Measurements from ENCODE around the gene ELP2. TPM values are rescaled to one million over a fixed set of nuclear protein-coding genes. Genes with fewer than 3 reads are reported as not detected.

Gene ELP2
- total RNA-seq, 1 donor from 2014 or later: 60.2 TPM

DNA sequence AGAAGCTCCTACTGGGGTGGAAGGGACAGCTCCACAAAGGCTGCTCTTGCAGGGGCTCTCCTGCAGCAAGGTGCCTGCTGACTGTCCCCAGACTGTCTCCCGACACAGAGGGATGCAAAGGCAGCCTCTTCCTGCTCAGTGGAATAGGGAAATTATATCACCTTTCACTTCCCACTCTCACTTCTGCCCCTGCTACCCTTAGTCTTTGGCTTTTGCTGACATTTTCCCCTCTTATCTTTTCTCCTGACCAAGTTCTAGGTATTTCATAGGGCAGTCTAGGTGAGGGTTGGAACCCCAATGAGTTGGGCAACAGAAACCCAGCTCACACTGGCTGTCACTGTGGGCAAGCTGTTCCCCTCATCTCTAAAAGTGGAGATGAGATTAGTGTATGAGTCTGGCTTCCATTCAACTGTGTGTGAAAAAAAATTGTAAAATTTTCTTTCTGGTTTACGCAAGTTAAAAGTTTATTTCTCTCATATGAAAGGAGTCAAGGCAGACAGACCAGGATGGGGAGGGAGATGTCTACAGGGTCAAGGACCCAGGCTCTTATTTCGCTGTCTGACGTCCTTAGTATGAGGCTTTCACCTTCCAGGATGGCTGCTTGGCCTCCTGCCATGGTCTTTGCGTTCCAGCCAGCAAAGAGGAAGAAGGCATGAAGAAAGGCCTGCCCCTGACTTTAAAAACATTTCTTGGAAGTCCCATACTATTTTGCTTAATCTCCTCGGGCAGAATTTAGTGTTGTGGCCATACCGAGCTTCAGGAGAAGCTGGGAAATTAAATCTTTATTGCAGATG lies 50.1 kb downstream of the ELP2 start:
- H3K4me1 ChIP-seq: no peaks in the 10 kb centered on the region
- no peak overlapping the region for H3K4me3 ChIP-seq
- TF ChIP-seq POLR2A (IDR thresholded peaks at IDR 0.05) (no peak), POLR2AphosphoS5 (IDR thresholded peaks at IDR 0.05; ENCODE audit: insufficient read depth in 1 of 2, low read depth in 1 of 2) (no peak)
- TF ChIP-seq, protein P1, sequence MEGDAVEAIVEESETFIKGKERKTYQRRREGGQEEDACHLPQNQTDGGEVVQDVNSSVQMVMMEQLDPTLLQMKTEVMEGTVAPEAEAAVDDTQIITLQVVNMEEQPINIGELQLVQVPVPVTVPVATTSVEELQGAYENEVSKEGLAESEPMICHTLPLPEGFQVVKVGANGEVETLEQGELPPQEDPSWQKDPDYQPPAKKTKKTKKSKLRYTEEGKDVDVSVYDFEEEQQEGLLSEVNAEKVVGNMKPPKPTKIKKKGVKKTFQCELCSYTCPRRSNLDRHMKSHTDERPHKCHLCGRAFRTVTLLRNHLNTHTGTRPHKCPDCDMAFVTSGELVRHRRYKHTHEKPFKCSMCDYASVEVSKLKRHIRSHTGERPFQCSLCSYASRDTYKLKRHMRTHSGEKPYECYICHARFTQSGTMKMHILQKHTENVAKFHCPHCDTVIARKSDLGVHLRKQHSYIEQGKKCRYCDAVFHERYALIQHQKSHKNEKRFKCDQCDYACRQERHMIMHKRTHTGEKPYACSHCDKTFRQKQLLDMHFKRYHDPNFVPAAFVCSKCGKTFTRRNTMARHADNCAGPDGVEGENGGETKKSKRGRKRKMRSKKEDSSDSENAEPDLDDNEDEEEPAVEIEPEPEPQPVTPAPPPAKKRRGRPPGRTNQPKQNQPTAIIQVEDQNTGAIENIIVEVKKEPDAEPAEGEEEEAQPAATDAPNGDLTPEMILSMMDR (IDR thresholded peaks at IDR 0.05): no peak
- DNase-seq (ENCODE audit: extremely low spot score in 2 of 2): no peak
- H3K27me3 ChIP-seq: no peaks in the 10 kb centered on the region
- H3K9me3 ChIP-seq: no peaks in the 10 kb centered on the region
- intact Hi-C loops (cut with DNase I): no loop called here
- H3K36me3 ChIP-seq: peaks cover 0 to 15% of the 10 kb centered on the region in 2 donors
- H3K27ac ChIP-seq: peak overlapping the region; percentile 4

DNA sequence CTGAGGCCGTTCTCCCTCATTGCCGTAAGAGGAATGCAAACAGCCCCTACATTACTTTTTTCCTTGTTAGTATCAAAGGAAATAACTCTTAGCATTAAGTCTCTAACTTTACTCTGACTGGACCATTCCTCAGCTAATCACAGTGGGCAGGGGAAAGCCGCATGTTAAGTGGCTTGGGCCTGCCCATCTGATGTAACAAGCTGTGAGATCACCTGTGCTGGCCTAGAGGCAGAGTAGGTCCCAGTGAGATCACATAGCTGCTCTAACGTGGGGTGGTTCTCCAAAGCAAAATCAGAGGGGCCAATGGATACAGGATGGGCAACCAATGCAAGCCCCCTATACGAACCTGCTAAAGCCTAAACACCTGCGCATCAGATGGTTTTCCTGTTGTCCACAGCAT lies 51.7 kb downstream of the ELP2 start:
- DNase-seq (ENCODE audit: extremely low spot score in 2 of 2): no peak
- no peaks in the 10 kb centered on the region for H3K27me3 ChIP-seq
- TF ChIP-seq, protein P1 (IDR thresholded peaks at IDR 0.05): no peak
- TF ChIP-seq POLR2AphosphoS5 (IDR thresholded peaks at IDR 0.05; ENCODE audit: insufficient read depth in 1 of 2, low read depth in 1 of 2) (no peak), POLR2A (IDR thresholded peaks at IDR 0.05) (no peak)
- no peak overlapping the region for H3K4me3 ChIP-seq
- no peaks in the 10 kb centered on the region for H3K36me3 ChIP-seq
- intact Hi-C loops (cut with DNase I): no loop called here
- peaks cover 6% of the 10 kb centered on the region for H3K4me1 ChIP-seq
- H3K27ac ChIP-seq: no peak overlapping the region
- no peaks in the 10 kb centered on the region for H3K9me3 ChIP-seq

DNA sequence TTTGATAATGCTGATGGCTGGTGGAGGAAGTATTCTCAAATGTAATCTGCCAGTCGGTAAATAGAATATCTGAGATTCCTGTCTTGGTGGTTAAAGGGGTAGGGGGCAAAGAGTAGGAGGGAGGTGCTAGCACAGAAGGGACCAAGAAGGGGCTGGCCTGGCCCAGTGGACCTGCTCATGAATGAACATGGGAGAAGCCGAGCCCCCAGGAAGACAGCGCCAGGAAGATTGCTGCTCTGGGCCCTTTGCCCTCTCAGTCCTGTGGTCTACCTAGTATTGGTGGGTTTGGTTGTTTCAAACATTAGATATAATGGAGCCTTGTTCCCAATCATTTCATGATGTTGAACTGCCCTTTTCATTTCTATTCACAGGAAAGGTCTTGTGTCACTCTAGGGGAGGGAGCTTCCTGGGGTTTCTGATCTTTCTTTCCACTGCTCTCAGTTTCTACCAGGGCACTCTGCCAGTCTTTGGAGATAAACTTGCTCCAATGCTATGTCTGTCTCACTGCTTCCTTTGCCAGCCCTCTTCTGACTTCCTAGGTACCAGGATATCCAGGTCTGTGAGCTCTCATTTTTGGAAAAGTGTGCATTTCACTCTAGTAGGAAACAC lies 52.3 kb downstream of the ELP2 start:
- no peak for TF ChIP-seq POLR2AphosphoS5 (IDR thresholded peaks at IDR 0.05; ENCODE audit: insufficient read depth in 1 of 2, low read depth in 1 of 2)
- no peak for TF ChIP-seq POLR2A (IDR thresholded peaks at IDR 0.05)
- TF ChIP-seq, protein P1 (IDR thresholded peaks at IDR 0.05): no peak
- intact Hi-C loops (cut with DNase I): no loop called here
- Histone ChIP-seq H3K27ac (no peak overlapping the region), H3K36me3 (no peaks in the 10 kb centered on the region), H3K4me3 (no peak overlapping the region), H3K27me3 (no peaks in the 10 kb centered on the region), H3K9me3 (no peaks in the 10 kb centered on the region), H3K4me1 (peaks cover 12% of the 10 kb centered on the region)
- no peak for DNase-seq (ENCODE audit: extremely low spot score in 2 of 2)

DNA sequence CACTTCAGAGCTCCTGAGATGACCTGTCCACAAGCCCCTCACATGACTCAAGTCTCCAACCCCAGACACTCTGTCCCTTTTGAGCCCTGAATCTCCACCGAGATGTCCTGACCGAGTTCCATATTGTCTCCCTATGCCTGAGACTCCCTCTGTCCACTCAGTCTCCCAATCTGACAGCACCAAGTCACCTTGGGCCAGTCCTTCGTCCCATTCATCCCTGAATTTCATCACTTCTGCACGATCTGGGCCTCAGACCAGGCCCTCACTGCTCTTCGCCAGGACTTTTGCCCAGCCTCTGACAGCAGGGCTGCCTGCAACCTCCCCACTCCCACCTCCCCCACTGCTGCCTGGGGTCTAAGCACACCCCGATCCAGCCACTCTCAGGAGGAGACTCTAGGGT lies 53.3 kb downstream of the ELP2 start:
- intact Hi-C loops (cut with DNase I): no loop called here
- no peak for TF ChIP-seq POLR2A (IDR thresholded peaks at IDR 0.05)
- TF ChIP-seq, protein P1 (IDR thresholded peaks at IDR 0.05): no peak
- no peak for TF ChIP-seq POLR2AphosphoS5 (IDR thresholded peaks at IDR 0.05; ENCODE audit: insufficient read depth in 1 of 2, low read depth in 1 of 2)
- Histone ChIP-seq H3K27ac (no peak overlapping the region), H3K4me3 (no peak overlapping the region), H3K9me3 (no peaks in the 10 kb centered on the region), H3K36me3 (no peaks in the 10 kb centered on the region), H3K4me1 (peaks cover 18% of the 10 kb centered on the region), H3K27me3 (no peaks in the 10 kb centered on the region)
- DNase-seq (ENCODE audit: extremely low spot score in 2 of 2): no peak

DNA sequence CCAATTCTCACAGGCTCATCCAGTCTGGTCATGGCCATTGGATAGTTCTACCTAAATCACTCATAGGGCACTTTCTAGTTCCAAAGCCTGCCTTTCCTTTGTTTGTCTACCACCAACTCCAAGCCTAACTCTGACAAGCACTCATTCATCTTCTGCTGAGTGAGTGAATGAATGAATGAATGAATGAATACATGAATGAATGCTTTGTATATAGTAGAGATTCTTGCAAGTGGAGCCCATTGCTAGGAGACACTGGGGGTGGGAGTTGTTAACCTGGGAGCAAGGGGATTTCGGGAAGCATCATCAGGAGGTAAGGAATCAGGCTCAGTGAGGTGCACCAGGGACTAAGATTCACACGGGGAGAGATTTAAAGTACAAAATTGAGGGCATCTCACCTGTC lies 54.3 kb downstream of the ELP2 start:
- no peak for DNase-seq (ENCODE audit: extremely low spot score in 2 of 2)
- no peaks in the 10 kb centered on the region for H3K27me3 ChIP-seq
- no peak overlapping the region for H3K4me3 ChIP-seq
- no peak overlapping the region for H3K27ac ChIP-seq
- TF ChIP-seq POLR2A (IDR thresholded peaks at IDR 0.05): no peak
- H3K9me3 ChIP-seq: no peaks in the 10 kb centered on the region
- peaks cover 25% of the 10 kb centered on the region for H3K4me1 ChIP-seq
- H3K36me3 ChIP-seq: no peaks in the 10 kb centered on the region
- intact Hi-C loops (cut with DNase I): no loop called here

All from vagina (tissue), 2 donors.